Measurements from ENCODE around the gene NGDN. TPM values are rescaled to one million over a fixed set of nuclear protein-coding genes. Genes with fewer than 3 reads are reported as not detected.
"Not testable (repeated sequence)": the region's sequence is repeated elsewhere in the genome, so short reads cannot be mapped to it uniquely, and the experiment has no call there.

The NGDN gene
- 75.0 and 78.0 TPM in 2 replicates for total RNA-seq (2014; rRNA removed; shearing (Covaris generic))
- polyA plus RNA-seq (2015; cell fraction: cytosol; rRNA removed) = 46.1 and 55.5 TPM in 2 replicates
- polyA plus RNA-seq (2015; cell fraction: nucleus; rRNA removed) = 89.0 and 92.3 TPM in 2 replicates

- DNase-seq (ENCODE audit: low read depth) = peak; percentile 100
These were observed at the start of gene NGDN for GRCh38 chr14:23469127-23469905. Gene NGDN, plus strand, starts transcription at chr14:23469703. Its CDS starts 13 bp downstream, at chr14:23469716.

- DNase-seq (ENCODE audit: low read depth) = no peak
These were observed 47.9 kb upstream of the NGDN start for GRCh38 chr14:23421594-23421993.

- DNase-seq (ENCODE audit: low read depth) = no peak
These were observed 45.8 kb upstream of the NGDN start for GRCh38 chr14:23423657-23424056.

- no peak for DNase-seq (ENCODE audit: low read depth)
These were observed 44.3 kb upstream of the NGDN start for GRCh38 chr14:23425169-23425568.

GRCh38 chr14:23425798-23426197 lies 43.7 kb upstream of the NGDN start:
- not testable (repeated sequence) for DNase-seq (ENCODE audit: low read depth)

- DNase-seq (ENCODE audit: low read depth) = no peak
These were observed 40.6 kb upstream of the NGDN start for GRCh38 chr14:23428686-23429495.

GRCh38 chr14:23430016-23430722 lies 39.3 kb upstream of the NGDN start:
- no peak for DNase-seq (ENCODE audit: low read depth)

GRCh38 chr14:23430723-23431085 lies 38.8 kb upstream of the NGDN start:
- peak; percentile 16 for DNase-seq (ENCODE audit: low read depth)

- no peak for DNase-seq (ENCODE audit: low read depth)
These were observed 38.0 kb upstream of the NGDN start for GRCh38 chr14:23431486-23431885.

GRCh38 chr14:23432102-23432925 lies 37.2 kb upstream of the NGDN start:
- DNase-seq (ENCODE audit: low read depth) = no peak

GRCh38 chr14:23432946-23433345 lies 36.6 kb upstream of the NGDN start:
- DNase-seq (ENCODE audit: low read depth) = no peak

GRCh38 chr14:23433457-23433856 lies 36.0 kb upstream of the NGDN start:
- no peak for DNase-seq (ENCODE audit: low read depth)

GRCh38 chr14:23434488-23435222 lies 34.8 kb upstream of the NGDN start:
- no peak for DNase-seq (ENCODE audit: low read depth)

GRCh38 chr14:23435543-23436326 lies 33.8 kb upstream of the NGDN start, which contains the start of gene MYH7:
Gene MYH7, minus strand, starts transcription at chr14:23435660. Its CDS starts 1,928 bp downstream, at chr14:23433732.
- no peak for DNase-seq (ENCODE audit: low read depth)

- DNase-seq (ENCODE audit: low read depth) = no peak
These were observed 33.0 kb upstream of the NGDN start for GRCh38 chr14:23436327-23437132.

GRCh38 chr14:23437133-23438100 lies 32.1 kb upstream of the NGDN start:
- DNase-seq (ENCODE audit: low read depth) = no peak

Data from HT1080 (cell line).